Keratinocyte (primary cell): Measurements from ENCODE around the gene PRR13.

ENCODE experiments used
- EZH2 ChIP-seq: IDR thresholded peaks from one replicate; pipeline ENCODE4 v1.6.1; 2012; ENCODE audit warnings: inconsistent platforms, mild to moderate bottlenecking, low read length, moderate library complexity
- TF ChIP-seq, protein P1 (sequence below), 3 experiments: IDR thresholded peaks in 1 of 3; conservative IDR thresholded peaks in 1 of 3; optimal IDR thresholded peaks in 1 of 3; 2 replicates in 2 of 3; 3 replicates in 1 of 3; pipeline versions ENCODE3 to v1.5.1; 2011; ENCODE audit warnings: low read length in 3 of 3, mild to moderate bottlenecking in 3 of 3, moderate library complexity in 2 of 3, control low read depth in 1 of 3, inconsistent platforms in 1 of 3; ENCODE audit not compliant: insufficient read depth in 2 of 3; ENCODE audit errors: extremely low read depth in 1 of 3

DNA sequence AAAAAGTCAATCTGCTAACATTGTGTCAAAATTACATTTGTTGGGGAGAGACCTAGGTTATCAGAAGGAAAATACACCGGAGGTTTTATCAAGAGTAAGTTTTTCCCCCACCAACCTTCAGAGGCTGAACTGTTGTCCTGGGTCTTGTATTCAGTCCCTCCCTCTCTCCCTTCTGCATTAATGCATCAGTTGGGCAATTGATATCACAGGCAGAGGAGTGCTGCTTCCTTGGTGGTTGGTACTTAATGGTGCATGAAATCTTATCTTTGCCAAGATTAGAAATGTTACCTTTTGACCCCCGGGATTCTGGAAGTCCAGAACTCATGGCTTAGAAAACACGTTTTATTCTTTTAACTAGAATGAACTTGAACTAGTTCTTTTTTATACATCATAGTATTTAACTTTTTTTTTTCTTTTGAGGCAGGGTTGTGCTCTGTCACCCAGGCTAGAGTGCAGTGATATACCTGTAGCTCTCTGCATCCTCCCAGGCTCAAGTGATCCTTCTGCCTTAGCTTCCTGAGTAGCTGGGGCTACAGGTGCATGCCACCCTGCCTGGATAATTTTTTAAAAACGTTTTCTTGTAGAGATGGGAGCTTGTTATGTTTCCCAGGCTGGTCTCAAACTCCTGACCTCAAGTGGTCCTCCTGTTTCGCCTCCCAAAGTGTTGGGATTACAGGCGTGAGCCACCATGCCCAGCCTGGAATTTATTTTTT lies 15.3 kb downstream of the PRR13 start:
- TF ChIP-seq, protein P1, sequence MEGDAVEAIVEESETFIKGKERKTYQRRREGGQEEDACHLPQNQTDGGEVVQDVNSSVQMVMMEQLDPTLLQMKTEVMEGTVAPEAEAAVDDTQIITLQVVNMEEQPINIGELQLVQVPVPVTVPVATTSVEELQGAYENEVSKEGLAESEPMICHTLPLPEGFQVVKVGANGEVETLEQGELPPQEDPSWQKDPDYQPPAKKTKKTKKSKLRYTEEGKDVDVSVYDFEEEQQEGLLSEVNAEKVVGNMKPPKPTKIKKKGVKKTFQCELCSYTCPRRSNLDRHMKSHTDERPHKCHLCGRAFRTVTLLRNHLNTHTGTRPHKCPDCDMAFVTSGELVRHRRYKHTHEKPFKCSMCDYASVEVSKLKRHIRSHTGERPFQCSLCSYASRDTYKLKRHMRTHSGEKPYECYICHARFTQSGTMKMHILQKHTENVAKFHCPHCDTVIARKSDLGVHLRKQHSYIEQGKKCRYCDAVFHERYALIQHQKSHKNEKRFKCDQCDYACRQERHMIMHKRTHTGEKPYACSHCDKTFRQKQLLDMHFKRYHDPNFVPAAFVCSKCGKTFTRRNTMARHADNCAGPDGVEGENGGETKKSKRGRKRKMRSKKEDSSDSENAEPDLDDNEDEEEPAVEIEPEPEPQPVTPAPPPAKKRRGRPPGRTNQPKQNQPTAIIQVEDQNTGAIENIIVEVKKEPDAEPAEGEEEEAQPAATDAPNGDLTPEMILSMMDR (optimal IDR thresholded peaks at IDR 0.05 in 1 of 3, IDR thresholded peaks at IDR 0.05 in 1 of 3, conservative IDR thresholded peaks at IDR 0.05 in 1 of 3; ENCODE audit: extremely low read depth in 1 of 3, insufficient read depth in 2 of 3, low read length in 3 of 3) = no peak
- TF ChIP-seq EZH2 = no peak
